Measurements from ENCODE around the gene ANOS1.

DNA sequence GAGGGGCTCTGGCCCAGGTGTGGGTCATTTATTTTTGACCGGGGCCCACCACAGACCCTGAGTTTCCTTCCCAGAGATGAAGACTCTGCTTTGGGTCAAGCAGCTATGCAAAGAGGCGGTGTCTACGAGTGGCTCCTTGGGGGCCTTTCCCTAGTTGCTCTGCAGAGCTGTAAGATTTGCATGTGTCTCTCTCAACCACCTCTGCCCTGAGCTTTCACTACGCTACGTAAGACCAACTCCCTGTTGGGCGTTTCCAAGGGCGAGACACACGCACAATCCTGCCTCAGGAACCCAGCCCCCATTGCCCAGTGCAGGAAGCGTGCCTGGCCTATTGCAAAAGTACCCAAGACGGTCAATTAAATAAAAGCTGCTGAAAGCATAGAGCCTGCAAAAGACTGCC, 10.0 kb upstream of the ANOS1 start:
- TF ChIP-seq, protein P1, sequence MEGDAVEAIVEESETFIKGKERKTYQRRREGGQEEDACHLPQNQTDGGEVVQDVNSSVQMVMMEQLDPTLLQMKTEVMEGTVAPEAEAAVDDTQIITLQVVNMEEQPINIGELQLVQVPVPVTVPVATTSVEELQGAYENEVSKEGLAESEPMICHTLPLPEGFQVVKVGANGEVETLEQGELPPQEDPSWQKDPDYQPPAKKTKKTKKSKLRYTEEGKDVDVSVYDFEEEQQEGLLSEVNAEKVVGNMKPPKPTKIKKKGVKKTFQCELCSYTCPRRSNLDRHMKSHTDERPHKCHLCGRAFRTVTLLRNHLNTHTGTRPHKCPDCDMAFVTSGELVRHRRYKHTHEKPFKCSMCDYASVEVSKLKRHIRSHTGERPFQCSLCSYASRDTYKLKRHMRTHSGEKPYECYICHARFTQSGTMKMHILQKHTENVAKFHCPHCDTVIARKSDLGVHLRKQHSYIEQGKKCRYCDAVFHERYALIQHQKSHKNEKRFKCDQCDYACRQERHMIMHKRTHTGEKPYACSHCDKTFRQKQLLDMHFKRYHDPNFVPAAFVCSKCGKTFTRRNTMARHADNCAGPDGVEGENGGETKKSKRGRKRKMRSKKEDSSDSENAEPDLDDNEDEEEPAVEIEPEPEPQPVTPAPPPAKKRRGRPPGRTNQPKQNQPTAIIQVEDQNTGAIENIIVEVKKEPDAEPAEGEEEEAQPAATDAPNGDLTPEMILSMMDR (IDR thresholded peaks at IDR 0.05), result no peak
- TF ChIP-seq, protein P2, sequence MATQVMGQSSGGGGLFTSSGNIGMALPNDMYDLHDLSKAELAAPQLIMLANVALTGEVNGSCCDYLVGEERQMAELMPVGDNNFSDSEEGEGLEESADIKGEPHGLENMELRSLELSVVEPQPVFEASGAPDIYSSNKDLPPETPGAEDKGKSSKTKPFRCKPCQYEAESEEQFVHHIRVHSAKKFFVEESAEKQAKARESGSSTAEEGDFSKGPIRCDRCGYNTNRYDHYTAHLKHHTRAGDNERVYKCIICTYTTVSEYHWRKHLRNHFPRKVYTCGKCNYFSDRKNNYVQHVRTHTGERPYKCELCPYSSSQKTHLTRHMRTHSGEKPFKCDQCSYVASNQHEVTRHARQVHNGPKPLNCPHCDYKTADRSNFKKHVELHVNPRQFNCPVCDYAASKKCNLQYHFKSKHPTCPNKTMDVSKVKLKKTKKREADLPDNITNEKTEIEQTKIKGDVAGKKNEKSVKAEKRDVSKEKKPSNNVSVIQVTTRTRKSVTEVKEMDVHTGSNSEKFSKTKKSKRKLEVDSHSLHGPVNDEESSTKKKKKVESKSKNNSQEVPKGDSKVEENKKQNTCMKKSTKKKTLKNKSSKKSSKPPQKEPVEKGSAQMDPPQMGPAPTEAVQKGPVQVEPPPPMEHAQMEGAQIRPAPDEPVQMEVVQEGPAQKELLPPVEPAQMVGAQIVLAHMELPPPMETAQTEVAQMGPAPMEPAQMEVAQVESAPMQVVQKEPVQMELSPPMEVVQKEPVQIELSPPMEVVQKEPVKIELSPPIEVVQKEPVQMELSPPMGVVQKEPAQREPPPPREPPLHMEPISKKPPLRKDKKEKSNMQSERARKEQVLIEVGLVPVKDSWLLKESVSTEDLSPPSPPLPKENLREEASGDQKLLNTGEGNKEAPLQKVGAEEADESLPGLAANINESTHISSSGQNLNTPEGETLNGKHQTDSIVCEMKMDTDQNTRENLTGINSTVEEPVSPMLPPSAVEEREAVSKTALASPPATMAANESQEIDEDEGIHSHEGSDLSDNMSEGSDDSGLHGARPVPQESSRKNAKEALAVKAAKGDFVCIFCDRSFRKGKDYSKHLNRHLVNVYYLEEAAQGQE (IDR thresholded peaks at IDR 0.05; ENCODE audit: insufficient read depth in 1 of 2, low read depth in 2 of 2, low read length in 1 of 2), result no peak

All from Panc1 (cell line).